T-helper 2 cell treated with Interferon-gamma antibody and Interleukin-4, amounts not matched to agents 5 μg/mL and 100 μg/mL, for 36 hours (primary cell): Measurements from ENCODE around the gene CFAP46.
A peak's percentile ranks its signal among the peaks of the same experiment; 100 is the strongest.
"Not testable (repeated sequence)": the region's sequence is repeated elsewhere in the genome, so short reads cannot be mapped to it uniquely, and the experiment has no call there.

Experiments used
- DNase-seq: peaks from one replicate; pipeline ENCODE4 v3.0.0; 2021; ENCODE audit warnings: low spot score
- H3K27ac Mint-ChIP-seq: one replicate; pipeline ENCODE4 v1.8.0; 2021; ENCODE audit warnings: mild to moderate bottlenecking, mixed read lengths
- H3K27me3 Mint-ChIP-seq: one replicate; pipeline ENCODE4 v1.8.0; 2021; ENCODE audit warnings: low read depth, mixed read lengths
- H3K36me3 Mint-ChIP-seq: one replicate; pipeline ENCODE4 v1.8.0; 2021; ENCODE audit warnings: low read depth, mixed read lengths
- H3K4me1 Mint-ChIP-seq: one replicate; pipeline ENCODE4 v1.8.0; 2021; ENCODE audit warnings: low read depth, mixed read lengths
- H3K4me3 Mint-ChIP-seq: one replicate; pipeline ENCODE4 v1.8.0; 2022; ENCODE audit warnings: mild to moderate bottlenecking, moderate library complexity, mixed read lengths
- H3K9me3 Mint-ChIP-seq: one replicate; pipeline ENCODE4 v1.8.0; 2021; ENCODE audit warnings: mixed read lengths

CFAP46 gene

GRCh38 chr10:132907821-132908620 is 34.3 kb downstream of the CFAP46 start:
- H3K9me3 Mint-ChIP-seq = no peaks in the 10 kb centered on the region
- peaks cover 2% of the 10 kb centered on the region for H3K4me1 Mint-ChIP-seq
- peaks cover 3% of the 10 kb centered on the region for H3K27me3 Mint-ChIP-seq
- no peak for DNase-seq
- H3K27ac Mint-ChIP-seq = no peak overlapping the region
- H3K36me3 Mint-ChIP-seq = no peaks in the 10 kb centered on the region
- H3K4me3 Mint-ChIP-seq = no peak overlapping the region

- Mint-ChIP-seq H3K9me3 (no peaks in the 10 kb centered on the region), H3K4me3 (no peak overlapping the region), H3K27me3 (peaks cover 3% of the 10 kb centered on the region)
Measured at GRCh38 chr10:132906836-132907235, 35.5 kb downstream of the CFAP46 start.

GRCh38 chr10:132906106-132906505 is 36.3 kb downstream of the CFAP46 start:
- H3K27me3 Mint-ChIP-seq = peaks cover 3% of the 10 kb centered on the region
- H3K9me3 Mint-ChIP-seq = no peaks in the 10 kb centered on the region

More at GRCh38 chr10:132906836-132907235, 35.5 kb downstream of the CFAP46 start:
- peaks cover 2% of the 10 kb centered on the region for H3K4me1 Mint-ChIP-seq
- DNase-seq = no peak
- H3K36me3 Mint-ChIP-seq = no peaks in the 10 kb centered on the region
- H3K27ac Mint-ChIP-seq = no peak overlapping the region

GRCh38 chr10:132905661-132906060 is 36.7 kb downstream of the CFAP46 start:
- Mint-ChIP-seq H3K4me1 (peaks cover 2% of the 10 kb centered on the region), H3K27ac (no peak overlapping the region), H3K9me3 (no peaks in the 10 kb centered on the region)

More at GRCh38 chr10:132906106-132906505, 36.3 kb downstream of the CFAP46 start:
- Mint-ChIP-seq H3K4me1 (peaks cover 2% of the 10 kb centered on the region), H3K4me3 (no peak overlapping the region), H3K27ac (no peak overlapping the region), H3K36me3 (no peaks in the 10 kb centered on the region)
- no peak for DNase-seq

GRCh38 chr10:132904814-132905649 is 37.3 kb downstream of the CFAP46 start:
- H3K27me3 Mint-ChIP-seq = peaks cover 3% of the 10 kb centered on the region
- H3K27ac Mint-ChIP-seq = no peak overlapping the region
- H3K9me3 Mint-ChIP-seq = no peaks in the 10 kb centered on the region
- peak; percentile 29 for DNase-seq
- H3K4me1 Mint-ChIP-seq = peaks cover 2% of the 10 kb centered on the region
- H3K4me3 Mint-ChIP-seq = no peak overlapping the region
- H3K36me3 Mint-ChIP-seq = no peaks in the 10 kb centered on the region

More at GRCh38 chr10:132905661-132906060, 36.7 kb downstream of the CFAP46 start:
- H3K27me3 Mint-ChIP-seq = peaks cover 3% of the 10 kb centered on the region
- H3K4me3 Mint-ChIP-seq = no peak overlapping the region
- H3K36me3 Mint-ChIP-seq = no peaks in the 10 kb centered on the region
- no peak for DNase-seq

- Mint-ChIP-seq H3K4me1 (peaks cover 2% of the 10 kb centered on the region), H3K36me3 (no peaks in the 10 kb centered on the region), H3K27ac (no peak overlapping the region), H3K9me3 (no peaks in the 10 kb centered on the region), H3K27me3 (peaks cover 3% of the 10 kb centered on the region), H3K4me3 (no peak overlapping the region)
- no peak for DNase-seq
Measured at GRCh38 chr10:132904181-132904813, 38.1 kb downstream of the CFAP46 start.

GRCh38 chr10:132902656-132903575 is 39.5 kb downstream of the CFAP46 start:
- not testable (repeated sequence) for H3K4me1 Mint-ChIP-seq, H3K36me3 Mint-ChIP-seq, H3K4me3 Mint-ChIP-seq, H3K27ac Mint-ChIP-seq, H3K9me3 Mint-ChIP-seq, H3K27me3 Mint-ChIP-seq, DNase-seq

GRCh38 chr10:132901351-132901750 is 41.0 kb downstream of the CFAP46 start:
- peaks cover 3% of the 10 kb centered on the region for H3K27me3 Mint-ChIP-seq
- H3K4me1 Mint-ChIP-seq = peaks cover 2% of the 10 kb centered on the region
- DNase-seq = no peak
- H3K27ac Mint-ChIP-seq = no peak overlapping the region
- H3K9me3 Mint-ChIP-seq = no peaks in the 10 kb centered on the region
- H3K36me3 Mint-ChIP-seq = no peaks in the 10 kb centered on the region
- H3K4me3 Mint-ChIP-seq = no peak overlapping the region

- Mint-ChIP-seq H3K27me3 (peaks cover 3% of the 10 kb centered on the region), H3K4me3 (no peak overlapping the region), H3K36me3 (no peaks in the 10 kb centered on the region), H3K9me3 (no peaks in the 10 kb centered on the region), H3K27ac (no peak overlapping the region), H3K4me1 (peaks cover 2% of the 10 kb centered on the region)
- DNase-seq = no peak
Measured at GRCh38 chr10:132900211-132900756, 42.1 kb downstream of the CFAP46 start.

GRCh38 chr10:132899751-132900065 is 42.7 kb downstream of the CFAP46 start:
- no peaks in the 10 kb centered on the region for H3K36me3 Mint-ChIP-seq
- no peaks in the 10 kb centered on the region for H3K4me1 Mint-ChIP-seq
- H3K4me3 Mint-ChIP-seq = no peak overlapping the region
- H3K27ac Mint-ChIP-seq = no peak overlapping the region
- no peaks in the 10 kb centered on the region for H3K9me3 Mint-ChIP-seq
- no peak for DNase-seq
- peaks cover 6% of the 10 kb centered on the region for H3K27me3 Mint-ChIP-seq

GRCh38 chr10:132899054-132899750 is 43.2 kb downstream of the CFAP46 start:
- Mint-ChIP-seq H3K4me3 (no peak overlapping the region), H3K9me3 (no peaks in the 10 kb centered on the region), H3K36me3 (no peaks in the 10 kb centered on the region), H3K4me1 (no peaks in the 10 kb centered on the region), H3K27me3 (peaks cover 11% of the 10 kb centered on the region), H3K27ac (no peak overlapping the region)
- no peak for DNase-seq

- no peak for DNase-seq
Measured at GRCh38 chr10:132898391-132899053, 43.8 kb downstream of the CFAP46 start.

More at GRCh38 chr10:132898391-132899053, 43.8 kb downstream of the CFAP46 start:
- Mint-ChIP-seq H3K27ac (no peak overlapping the region), H3K4me1 (no peaks in the 10 kb centered on the region), H3K27me3 (peaks cover 14% of the 10 kb centered on the region), H3K9me3 (no peaks in the 10 kb centered on the region), H3K4me3 (no peak overlapping the region), H3K36me3 (no peaks in the 10 kb centered on the region)
